GM21786 (cell line): ENCODE data around the gene PPP1R11.
"Not testable (repeated sequence)": the region's sequence is repeated elsewhere in the genome, so short reads cannot be mapped to it uniquely, and the experiment has no call there.

Experiments used
- ATAC-seq: cut with Tn5 transposase; IDR thresholded peaks from one replicate; pipeline ENCODE4 v1.9.1; 2021; ENCODE audit not compliant: unreplicated experiment

Gene PPP1R11

GRCh38 chr6:30066577-30067459 is at the start of gene PPP1R11:
Gene PPP1R11, plus strand, starts transcription at chr6:30067198. Its CDS starts 213 bp downstream, at chr6:30067411.
- ATAC-seq: peak; percentile 96

- no peak for ATAC-seq
Measured at GRCh38 chr6:30019819-30020218, 47.2 kb upstream of the PPP1R11 start.

GRCh38 chr6:30020626-30021025 is 46.4 kb upstream of the PPP1R11 start:
- no peak for ATAC-seq

- ATAC-seq: no peak
Measured at GRCh38 chr6:30022189-30022588, 44.8 kb upstream of the PPP1R11 start.

- ATAC-seq: not testable (repeated sequence)
Measured at GRCh38 chr6:30022712-30023111, 44.3 kb upstream of the PPP1R11 start.

- ATAC-seq: no peak
Measured at GRCh38 chr6:30025186-30025585, 41.8 kb upstream of the PPP1R11 start.

- ATAC-seq: no peak
Measured at GRCh38 chr6:30029588-30029987, 37.4 kb upstream of the PPP1R11 start.

GRCh38 chr6:30031381-30031780 is 35.6 kb upstream of the PPP1R11 start:
- no peak for ATAC-seq

GRCh38 chr6:30033440-30033839 is 33.6 kb upstream of the PPP1R11 start:
- ATAC-seq: not testable (repeated sequence)

GRCh38 chr6:30035784-30036183 is 31.2 kb upstream of the PPP1R11 start:
- no peak for ATAC-seq

- no peak for ATAC-seq
Measured at GRCh38 chr6:30037182-30037788, 29.7 kb upstream of the PPP1R11 start.

- no peak for ATAC-seq
Measured at GRCh38 chr6:30041221-30041620, 25.8 kb upstream of the PPP1R11 start.

GRCh38 chr6:30041821-30042220 is 25.2 kb upstream of the PPP1R11 start:
- no peak for ATAC-seq

- ATAC-seq: no peak
Measured at GRCh38 chr6:30042476-30042875, 24.5 kb upstream of the PPP1R11 start.

- ATAC-seq: no peak
Measured at GRCh38 chr6:30042914-30043313, 24.1 kb upstream of the PPP1R11 start.

- no peak for ATAC-seq
Measured at GRCh38 chr6:30043744-30044143, 23.3 kb upstream of the PPP1R11 start.

GRCh38 chr6:30044630-30045029 is 22.4 kb upstream of the PPP1R11 start:
- no peak for ATAC-seq

- no peak for ATAC-seq
Measured at GRCh38 chr6:30047220-30047619, 19.8 kb upstream of the PPP1R11 start.

GRCh38 chr6:30053682-30054081 is 13.3 kb upstream of the PPP1R11 start:
- ATAC-seq: no peak

- no peak for ATAC-seq
Measured at GRCh38 chr6:30055513-30055912, 11.5 kb upstream of the PPP1R11 start.

GRCh38 chr6:30060606-30061091 is 6.3 kb upstream of the PPP1R11 start:
- peak; percentile 20 for ATAC-seq
